Stimulated activated naive B cell treated with anti-CD40 and anti-IgM and Interleukin-4, amounts not matched to agents 10 μg/mL and 1 μg/mL and 100 μg/mL, for 72 hours (primary cell): ENCODE measurements around the gene CFAP54.
A peak's percentile ranks its signal among the peaks of the same experiment; 100 is the strongest.
"Not testable (repeated sequence)": the region's sequence is repeated elsewhere in the genome, so short reads cannot be mapped to it uniquely, and the experiment has no call there.

Experiments
- ATAC-seq, 2 donors: fragments of 150-1000 bp; cut with Tn5 transposase; replicated peaks; 2 replicates each; pipeline ENCODE4 v1.10.0; 2021; ENCODE audit warnings: moderate library complexity in 1 of 2
- DNase-seq: peaks from one replicate; pipeline ENCODE4 v3.0.0; 2021
- H3K27ac Mint-ChIP-seq: one replicate; pipeline ENCODE4 v1.8.0; 2022; ENCODE audit warnings: mild to moderate bottlenecking, mixed read lengths
- H3K27me3 Mint-ChIP-seq, 2 donors: one replicate each; pipeline ENCODE4 v1.8.0; 2022; ENCODE audit warnings: mixed read lengths in 2 of 2
- H3K36me3 Mint-ChIP-seq, 2 donors: one replicate each; pipeline ENCODE4 v1.8.0; 2022; ENCODE audit warnings: mixed read lengths in 2 of 2, mild to moderate bottlenecking in 1 of 2
- H3K4me1 Mint-ChIP-seq, 2 donors: one replicate each; pipeline ENCODE4 v1.8.0; 2022; ENCODE audit warnings: mixed read lengths in 2 of 2, mild to moderate bottlenecking in 1 of 2
- H3K4me3 Mint-ChIP-seq, 2 donors: one replicate each; pipeline ENCODE4 v1.8.0; 2022; ENCODE audit warnings: mild to moderate bottlenecking in 2 of 2, mixed read lengths in 2 of 2, moderate library complexity in 1 of 2
- H3K9me3 Mint-ChIP-seq, 2 donors: one replicate each; pipeline ENCODE4 v1.8.0; 2022; ENCODE audit warnings: mixed read lengths in 2 of 2, mild to moderate bottlenecking in 1 of 2

CFAP54 gene

GRCh38 chr12:96658075-96658474 lies 168.7 kb downstream of the CFAP54 start:
- Mint-ChIP-seq H3K27ac (no peak overlapping the region), H3K36me3 (no peaks in the 10 kb centered on the region), H3K9me3 (no peaks in the 10 kb centered on the region), H3K27me3 (peaks cover 0 to 3% of the 10 kb centered on the region in 2 donors), H3K4me1 (no peaks in the 10 kb centered on the region), H3K4me3 (no peak overlapping the region)
- ATAC-seq (no peak), DNase-seq (no peak)

- no peak overlapping the region for H3K27ac Mint-ChIP-seq
- DNase-seq = no peak
- H3K9me3 Mint-ChIP-seq = peaks cover 6% of the 10 kb centered on the region in 2 donors
- no peaks in the 10 kb centered on the region for H3K4me1 Mint-ChIP-seq
- no peak overlapping the region for H3K4me3 Mint-ChIP-seq
- H3K36me3 Mint-ChIP-seq = no peaks in the 10 kb centered on the region
- peaks cover 6 to 8% of the 10 kb centered on the region in 2 donors for H3K27me3 Mint-ChIP-seq
- no peak for ATAC-seq
Measured at GRCh38 chr12:96669786-96670185, 180.4 kb downstream of the CFAP54 start.

- Mint-ChIP-seq H3K36me3 (no peaks in the 10 kb centered on the region), H3K4me1 (no peaks in the 10 kb centered on the region), H3K27me3 (peaks cover 6 to 8% of the 10 kb centered on the region in 2 donors), H3K27ac (no peak overlapping the region), H3K9me3 (peaks cover 6% of the 10 kb centered on the region in 2 donors), H3K4me3 (no peak overlapping the region)
- DNase-seq = no peak
- no peak for ATAC-seq
Measured at GRCh38 chr12:96670334-96670899, 181.0 kb downstream of the CFAP54 start.

GRCh38 chr12:96675519-96675918 lies 186.1 kb downstream of the CFAP54 start:
- ATAC-seq, H3K27ac Mint-ChIP-seq, H3K9me3 Mint-ChIP-seq: not testable (repeated sequence)

GRCh38 chr12:96677363-96677762 lies 188.0 kb downstream of the CFAP54 start:
- Mint-ChIP-seq H3K27me3 (peaks cover 4 to 5% of the 10 kb centered on the region in 2 donors), H3K36me3 (no peaks in the 10 kb centered on the region), H3K4me1 (no peaks in the 10 kb centered on the region), H3K27ac (no peak overlapping the region), H3K4me3 (no peak overlapping the region), H3K9me3 (no peaks in the 10 kb centered on the region)
- no peak for ATAC-seq
- DNase-seq = no peak

More at GRCh38 chr12:96675519-96675918, 186.1 kb downstream of the CFAP54 start:
- not testable (repeated sequence) for DNase-seq, H3K27me3 Mint-ChIP-seq, H3K4me1 Mint-ChIP-seq, H3K36me3 Mint-ChIP-seq, H3K4me3 Mint-ChIP-seq

GRCh38 chr12:96687719-96688118 lies 198.3 kb downstream of the CFAP54 start:
- peaks cover 11% of the 10 kb centered on the region in 2 donors for H3K27me3 Mint-ChIP-seq
- H3K27ac Mint-ChIP-seq = no peak overlapping the region
- H3K4me1 Mint-ChIP-seq = no peaks in the 10 kb centered on the region
- H3K36me3 Mint-ChIP-seq = no peaks in the 10 kb centered on the region
- no peak for ATAC-seq
- no peak overlapping the region for H3K4me3 Mint-ChIP-seq
- DNase-seq = no peak
- peaks cover 2 to 4% of the 10 kb centered on the region in 2 donors for H3K9me3 Mint-ChIP-seq

GRCh38 chr12:96698521-96698920 lies 209.1 kb downstream of the CFAP54 start:
- H3K27ac Mint-ChIP-seq = no peak overlapping the region
- DNase-seq (no peak), ATAC-seq (no peak)
- no peaks in the 10 kb centered on the region for H3K36me3 Mint-ChIP-seq
- no peak overlapping the region for H3K4me3 Mint-ChIP-seq
- H3K9me3 Mint-ChIP-seq = peaks cover 3 to 6% of the 10 kb centered on the region in 2 donors
- H3K4me1 Mint-ChIP-seq = peaks cover 0 to 1% of the 10 kb centered on the region in 2 donors
- peaks cover 13 to 22% of the 10 kb centered on the region in 2 donors for H3K27me3 Mint-ChIP-seq

GRCh38 chr12:96698965-96699364 lies 209.6 kb downstream of the CFAP54 start:
- no peak overlapping the region for H3K27ac Mint-ChIP-seq
- peaks cover 3 to 6% of the 10 kb centered on the region in 2 donors for H3K9me3 Mint-ChIP-seq

GRCh38 chr12:96701856-96702255 lies 212.5 kb downstream of the CFAP54 start:
- Mint-ChIP-seq H3K4me3 (no peak overlapping the region), H3K9me3 (peaks cover 3 to 6% of the 10 kb centered on the region in 2 donors), H3K4me1 (no peaks in the 10 kb centered on the region), H3K27me3 (peaks cover 13 to 17% of the 10 kb centered on the region in 2 donors), H3K27ac (no peak overlapping the region), H3K36me3 (no peaks in the 10 kb centered on the region)
- DNase-seq = no peak
- ATAC-seq = no peak

More at GRCh38 chr12:96698965-96699364, 209.6 kb downstream of the CFAP54 start:
- H3K4me1 Mint-ChIP-seq = peaks cover 0 to 1% of the 10 kb centered on the region in 2 donors
- peaks cover 13 to 22% of the 10 kb centered on the region in 2 donors for H3K27me3 Mint-ChIP-seq
- H3K4me3 Mint-ChIP-seq = no peak overlapping the region
- no peak for DNase-seq
- no peaks in the 10 kb centered on the region for H3K36me3 Mint-ChIP-seq
- no peak for ATAC-seq

- Mint-ChIP-seq H3K27ac (no peak overlapping the region), H3K4me3 (no peak overlapping the region), H3K9me3 (no peaks in the 10 kb centered on the region), H3K4me1 (no peaks in the 10 kb centered on the region), H3K36me3 (no peaks in the 10 kb centered on the region), H3K27me3 (peaks cover 0 to 4% of the 10 kb centered on the region in 2 donors)
- DNase-seq (no peak), ATAC-seq (no peak)
Measured at GRCh38 chr12:96710127-96710745, 220.9 kb downstream of the CFAP54 start.

GRCh38 chr12:96711364-96711763 lies 222.0 kb downstream of the CFAP54 start:
- DNase-seq (no peak), ATAC-seq (no peak)
- Mint-ChIP-seq H3K27me3 (peaks cover 0 to 4% of the 10 kb centered on the region in 2 donors), H3K4me1 (no peaks in the 10 kb centered on the region), H3K36me3 (no peaks in the 10 kb centered on the region), H3K9me3 (no peaks in the 10 kb centered on the region), H3K4me3 (no peak overlapping the region), H3K27ac (no peak overlapping the region)

GRCh38 chr12:96714199-96714598 lies 224.8 kb downstream of the CFAP54 start:
- no peak for ATAC-seq
- H3K9me3 Mint-ChIP-seq = no peaks in the 10 kb centered on the region
- peaks cover 0 to 4% of the 10 kb centered on the region in 2 donors for H3K27me3 Mint-ChIP-seq
- DNase-seq = no peak
- no peak overlapping the region for H3K4me3 Mint-ChIP-seq
- H3K4me1 Mint-ChIP-seq = no peaks in the 10 kb centered on the region
- H3K27ac Mint-ChIP-seq = no peak overlapping the region
- no peaks in the 10 kb centered on the region for H3K36me3 Mint-ChIP-seq

GRCh38 chr12:96719660-96720362 lies 230.4 kb downstream of the CFAP54 start:
- Mint-ChIP-seq H3K27me3 (no peaks in the 10 kb centered on the region), H3K4me1 (peaks cover 0 to 9% of the 10 kb centered on the region in 2 donors), H3K4me3 (peak overlapping the region; percentile 79), H3K36me3 (no peaks in the 10 kb centered on the region), H3K9me3 (no peaks in the 10 kb centered on the region), H3K27ac (peak overlapping the region; percentile 85)
- ATAC-seq = peak; percentile 85 to 87
- no peak for DNase-seq

- DNase-seq (no peak), ATAC-seq (peak; percentile 73)
- peaks cover 0 to 9% of the 10 kb centered on the region in 2 donors for H3K4me1 Mint-ChIP-seq
- no peaks in the 10 kb centered on the region for H3K9me3 Mint-ChIP-seq
- H3K4me3 Mint-ChIP-seq = peak overlapping the region; percentile 79
- H3K27ac Mint-ChIP-seq = peak overlapping the region; percentile 85
- H3K27me3 Mint-ChIP-seq = no peaks in the 10 kb centered on the region
- H3K36me3 Mint-ChIP-seq = no peaks in the 10 kb centered on the region
Measured at GRCh38 chr12:96720363-96720705, 231.0 kb downstream of the CFAP54 start.

GRCh38 chr12:96729466-96729865 lies 240.1 kb downstream of the CFAP54 start:
- not testable (repeated sequence) for H3K4me3 Mint-ChIP-seq, ATAC-seq, H3K9me3 Mint-ChIP-seq, DNase-seq, H3K4me1 Mint-ChIP-seq, H3K36me3 Mint-ChIP-seq, H3K27ac Mint-ChIP-seq
- peaks cover 4 to 14% of the 10 kb centered on the region in 2 donors for H3K27me3 Mint-ChIP-seq
